ENCODE results near the gene MAPKAP1.

GRCh38 chr9:125580701-125581286 lies 126.2 kb downstream of the MAPKAP1 start:
- TF ChIP-seq, protein P1, sequence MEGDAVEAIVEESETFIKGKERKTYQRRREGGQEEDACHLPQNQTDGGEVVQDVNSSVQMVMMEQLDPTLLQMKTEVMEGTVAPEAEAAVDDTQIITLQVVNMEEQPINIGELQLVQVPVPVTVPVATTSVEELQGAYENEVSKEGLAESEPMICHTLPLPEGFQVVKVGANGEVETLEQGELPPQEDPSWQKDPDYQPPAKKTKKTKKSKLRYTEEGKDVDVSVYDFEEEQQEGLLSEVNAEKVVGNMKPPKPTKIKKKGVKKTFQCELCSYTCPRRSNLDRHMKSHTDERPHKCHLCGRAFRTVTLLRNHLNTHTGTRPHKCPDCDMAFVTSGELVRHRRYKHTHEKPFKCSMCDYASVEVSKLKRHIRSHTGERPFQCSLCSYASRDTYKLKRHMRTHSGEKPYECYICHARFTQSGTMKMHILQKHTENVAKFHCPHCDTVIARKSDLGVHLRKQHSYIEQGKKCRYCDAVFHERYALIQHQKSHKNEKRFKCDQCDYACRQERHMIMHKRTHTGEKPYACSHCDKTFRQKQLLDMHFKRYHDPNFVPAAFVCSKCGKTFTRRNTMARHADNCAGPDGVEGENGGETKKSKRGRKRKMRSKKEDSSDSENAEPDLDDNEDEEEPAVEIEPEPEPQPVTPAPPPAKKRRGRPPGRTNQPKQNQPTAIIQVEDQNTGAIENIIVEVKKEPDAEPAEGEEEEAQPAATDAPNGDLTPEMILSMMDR (IDR thresholded peaks at IDR 0.05; ENCODE audit: low read depth, low read length, poor library complexity, severe bottlenecking): no peak
- TF ChIP-seq EZH2phosphoT487 (IDR thresholded peaks at IDR 0.05; ENCODE audit: borderline replicate concordance, low read length): no peak
